Colonic mucosa (tissue), 4 donors: ENCODE results near the gene CNTNAP5. TPM values are rescaled to one million over a fixed set of nuclear protein-coding genes. Genes with fewer than 3 reads are reported as not detected.

Experiments
- DNase-seq: peaks from one replicate; pipeline ENCODE4 v3.0.0-alpha.2; 2020
- H3K27ac ChIP-seq: fragments of 200-600 bp; one replicate; pipeline ENCODE4 v1.8.0; 2021
- H3K27me3 ChIP-seq: fragments of 200-600 bp; one replicate; pipeline ENCODE4 v1.8.0; 2021
- H3K36me3 ChIP-seq: fragments of 200-600 bp; one replicate; pipeline ENCODE4 v1.8.0; 2021
- H3K4me1 ChIP-seq: fragments of 200-600 bp; one replicate; pipeline ENCODE4 v1.8.0; 2021; ENCODE audit warnings: mild to moderate bottlenecking
- H3K4me3 ChIP-seq: fragments of 200-600 bp; one replicate; pipeline ENCODE4 v1.8.0; 2021
- H3K9ac ChIP-seq, 2 donors: one replicate each; pipeline ENCODE4 v1.7.0; 2013; ENCODE audit warnings: control low read depth in 2 of 2, low read depth in 2 of 2, low read length in 2 of 2
- H3K9me3 ChIP-seq: fragments of 200-600 bp; one replicate; pipeline ENCODE4 v1.8.0; 2021
- CTCF ChIP-seq: fragments of 200-600 bp; IDR thresholded peaks from one replicate; pipeline ENCODE4 v1.8.0; 2022; ENCODE audit warnings: antibody characterized with exemption, mild to moderate bottlenecking
- intact Hi-C: fragments of 100-400 bp; cut with DNase I; formaldehyde crosslinking; loops from one replicate; pipeline ENCODE4 v1.14.1; 2022
- total RNA-seq, 2 donors: library from RNA; stranded (reverse); fragmentation: NEBNext Ultra II Directional in 1 of 2; extraction: Animal tissue kit (Norgen Biotek cat#: 25700) in 1 of 2; gene quantifications; one replicate each; pipeline ENCODE4 v1.2.1, GENCODE V29; 2021
- donor health status: healthy.
- donor health status: DM: no; HTN: no; CAD: no.
- donor health status: DM: no; HTN: no; CAD: no.

The CNTNAP5 gene
- total RNA-seq, 2 donors from 2014 or later = 0.35 TPM; not detected in 1

GRCh38 chr2:124875627-124876244 lies 850.6 kb downstream of the CNTNAP5 start:
- intact Hi-C loops = no loop called here
- H3K9me3 ChIP-seq = no peaks in the 10 kb centered on the region
- no peaks in the 10 kb centered on the region for H3K36me3 ChIP-seq
- H3K4me1 ChIP-seq = no peaks in the 10 kb centered on the region
- DNase-seq = no peak
- H3K27ac ChIP-seq = no peak overlapping the region
- no peak overlapping the region for H3K9ac ChIP-seq
- H3K27me3 ChIP-seq = no peaks in the 10 kb centered on the region
- no peak for TF ChIP-seq CTCF
- H3K4me3 ChIP-seq = no peak overlapping the region

GRCh38 chr2:124877141-124877577 lies 852.1 kb downstream of the CNTNAP5 start:
- no peak for TF ChIP-seq CTCF
- no peaks in the 10 kb centered on the region for H3K27me3 ChIP-seq
- H3K9ac ChIP-seq = no peak overlapping the region
- H3K9me3 ChIP-seq = no peaks in the 10 kb centered on the region
- no peaks in the 10 kb centered on the region for H3K36me3 ChIP-seq
- no peak overlapping the region for H3K27ac ChIP-seq
- intact Hi-C loops = no loop called here
- DNase-seq = no peak
- H3K4me1 ChIP-seq = no peaks in the 10 kb centered on the region
- H3K4me3 ChIP-seq = no peak overlapping the region

GRCh38 chr2:124879640-124880039 lies 854.6 kb downstream of the CNTNAP5 start:
- Histone ChIP-seq H3K4me3 (no peak overlapping the region), H3K36me3 (no peaks in the 10 kb centered on the region), H3K27me3 (no peaks in the 10 kb centered on the region), H3K27ac (no peak overlapping the region), H3K4me1 (no peaks in the 10 kb centered on the region), H3K9me3 (no peaks in the 10 kb centered on the region), H3K9ac (no peak overlapping the region)
- TF ChIP-seq CTCF = no peak
- intact Hi-C loops = no loop called here
- no peak for DNase-seq

GRCh38 chr2:124880995-124881394 lies 855.9 kb downstream of the CNTNAP5 start:
- no peak for TF ChIP-seq CTCF
- no peaks in the 10 kb centered on the region for H3K4me1 ChIP-seq
- no peaks in the 10 kb centered on the region for H3K36me3 ChIP-seq
- no peak overlapping the region for H3K27ac ChIP-seq
- H3K4me3 ChIP-seq = no peak overlapping the region
- no peaks in the 10 kb centered on the region for H3K27me3 ChIP-seq
- no peak for DNase-seq
- intact Hi-C loops = no loop called here
- H3K9ac ChIP-seq = no peak overlapping the region
- no peaks in the 10 kb centered on the region for H3K9me3 ChIP-seq

GRCh38 chr2:124882423-124882822 lies 857.3 kb downstream of the CNTNAP5 start:
- Histone ChIP-seq H3K27ac (no peak overlapping the region), H3K9me3 (no peaks in the 10 kb centered on the region), H3K4me3 (no peak overlapping the region), H3K36me3 (no peaks in the 10 kb centered on the region), H3K27me3 (no peaks in the 10 kb centered on the region), H3K9ac (no peak overlapping the region), H3K4me1 (no peaks in the 10 kb centered on the region)
- no peak for TF ChIP-seq CTCF
- intact Hi-C loops = no loop called here
- no peak for DNase-seq
